Stimulated activated naive B cell treated with anti-CD40 and anti-IgM and Interleukin-4, amounts not matched to agents 10 μg/mL and 1 μg/mL and 100 μg/mL, for 72 hours (primary cell): ENCODE results near the gene GRIN1.
A peak's percentile ranks its signal among the peaks of the same experiment; 100 is the strongest.

Experiments used
- ATAC-seq, 2 donors: fragments of 150-1000 bp; cut with Tn5 transposase; replicated peaks; 2 replicates each; pipeline ENCODE4 v1.10.0; 2021; ENCODE audit warnings: moderate library complexity in 1 of 2
- DNase-seq: peaks from one replicate; pipeline ENCODE4 v3.0.0; 2021
- H3K27ac Mint-ChIP-seq: one replicate; pipeline ENCODE4 v1.8.0; 2022; ENCODE audit warnings: mild to moderate bottlenecking, mixed read lengths
- H3K27me3 Mint-ChIP-seq, 2 donors: one replicate each; pipeline ENCODE4 v1.8.0; 2022; ENCODE audit warnings: mixed read lengths in 2 of 2
- H3K36me3 Mint-ChIP-seq, 2 donors: one replicate each; pipeline ENCODE4 v1.8.0; 2022; ENCODE audit warnings: mixed read lengths in 2 of 2, mild to moderate bottlenecking in 1 of 2
- H3K4me1 Mint-ChIP-seq, 2 donors: one replicate each; pipeline ENCODE4 v1.8.0; 2022; ENCODE audit warnings: mixed read lengths in 2 of 2, mild to moderate bottlenecking in 1 of 2
- H3K4me3 Mint-ChIP-seq, 2 donors: one replicate each; pipeline ENCODE4 v1.8.0; 2022; ENCODE audit warnings: mild to moderate bottlenecking in 2 of 2, mixed read lengths in 2 of 2, moderate library complexity in 1 of 2
- H3K9me3 Mint-ChIP-seq, 2 donors: one replicate each; pipeline ENCODE4 v1.8.0; 2022; ENCODE audit warnings: mixed read lengths in 2 of 2, mild to moderate bottlenecking in 1 of 2

GRIN1 gene

DNA sequence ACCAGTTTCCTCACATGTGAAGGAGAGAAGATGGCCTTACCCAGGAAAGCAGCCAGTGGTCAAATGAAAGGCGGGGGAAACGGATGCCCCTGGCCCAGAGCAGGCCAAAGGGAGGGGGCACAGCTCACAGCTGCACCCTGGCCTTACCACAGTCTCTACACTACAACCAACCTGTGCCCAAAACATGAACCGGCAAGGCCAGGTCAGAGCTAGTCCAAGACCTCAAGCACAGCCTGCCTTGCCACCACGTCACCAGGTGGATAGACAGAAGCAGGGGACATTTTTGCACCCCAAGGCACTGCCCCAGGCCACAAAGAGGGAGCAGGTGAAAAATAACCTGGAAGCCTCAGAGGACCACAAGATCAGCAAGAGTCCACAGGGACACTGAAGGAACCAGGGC is 4.5 kb downstream of the GRIN1 start:
- Mint-ChIP-seq H3K27ac (no peak overlapping the region), H3K36me3 (no peaks in the 10 kb centered on the region), H3K4me3 (no peak overlapping the region), H3K4me1 (peaks cover 3 to 10% of the 10 kb centered on the region in 2 donors), H3K27me3 (peaks cover 66 to 75% of the 10 kb centered on the region in 2 donors), H3K9me3 (no peaks in the 10 kb centered on the region)
- no peak for ATAC-seq
- DNase-seq = no peak

DNA sequence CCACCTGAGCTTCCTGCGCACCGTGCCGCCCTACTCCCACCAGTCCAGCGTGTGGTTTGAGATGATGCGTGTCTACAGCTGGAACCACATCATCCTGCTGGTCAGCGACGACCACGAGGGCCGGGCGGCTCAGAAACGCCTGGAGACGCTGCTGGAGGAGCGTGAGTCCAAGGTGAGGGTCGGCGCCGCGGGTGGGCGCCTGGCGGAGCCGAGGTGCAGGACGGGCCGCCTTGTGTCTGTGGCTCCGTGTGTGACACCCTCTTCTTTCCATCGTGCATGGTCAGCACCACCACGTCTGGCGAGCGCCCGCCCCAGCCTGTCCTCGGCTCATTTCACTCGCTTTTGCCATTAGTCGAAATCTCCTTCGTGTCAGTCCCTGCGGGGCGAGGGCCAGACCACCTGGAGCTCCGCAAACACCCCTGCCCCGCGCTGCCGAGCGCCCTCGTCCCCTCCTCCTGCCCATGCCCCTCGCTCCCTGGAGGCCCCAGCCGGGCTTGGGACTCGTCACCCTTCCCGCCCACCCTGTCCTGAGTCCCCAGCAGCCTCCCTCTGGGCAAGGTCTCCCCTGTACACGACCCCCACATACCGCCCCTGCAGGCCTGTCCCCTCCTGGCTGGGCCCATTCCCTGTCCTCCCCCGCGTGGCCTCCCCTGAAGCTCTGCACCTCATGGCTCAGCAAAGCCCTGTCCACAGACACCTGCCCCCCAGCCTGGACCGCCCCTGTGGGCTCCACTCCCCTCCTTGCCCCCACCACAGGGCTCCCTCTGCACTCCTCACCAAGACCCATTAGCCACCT is 7.0 kb downstream of the GRIN1 start:
- ATAC-seq = no peak
- no peak overlapping the region for H3K4me3 Mint-ChIP-seq
- H3K36me3 Mint-ChIP-seq = no peaks in the 10 kb centered on the region

DNA sequence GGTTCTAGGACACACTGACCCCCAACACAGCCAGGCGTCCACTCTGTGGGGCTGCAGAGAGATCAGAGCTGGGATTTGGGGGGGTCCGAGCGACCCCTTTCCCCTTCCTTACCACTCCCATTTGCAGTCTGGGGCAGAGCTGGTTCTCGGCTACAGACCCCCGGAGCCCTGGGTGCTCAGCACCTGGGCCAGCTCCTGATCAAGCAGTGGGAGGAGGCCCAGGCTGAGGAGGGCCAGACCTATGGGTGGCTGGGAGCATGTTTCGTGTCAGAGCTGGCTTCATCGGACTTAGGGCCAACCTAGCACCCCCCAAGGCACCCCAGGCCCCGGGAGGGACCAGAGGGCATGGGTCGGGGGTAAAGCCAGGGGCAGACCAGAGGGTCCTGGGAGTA is 7.6 kb downstream of the GRIN1 start:
- ATAC-seq (no peak), DNase-seq (no peak)
- H3K9me3 Mint-ChIP-seq = no peaks in the 10 kb centered on the region
- peaks cover 6 to 19% of the 10 kb centered on the region in 2 donors for H3K4me1 Mint-ChIP-seq
- H3K27me3 Mint-ChIP-seq = peaks cover 42 to 48% of the 10 kb centered on the region in 2 donors
- no peak overlapping the region for H3K27ac Mint-ChIP-seq
- no peak overlapping the region for H3K4me3 Mint-ChIP-seq
- H3K36me3 Mint-ChIP-seq = no peaks in the 10 kb centered on the region

More for the DNA sequence above, 7.0 kb downstream of the GRIN1 start:
- no peak for DNase-seq
- no peaks in the 10 kb centered on the region for H3K9me3 Mint-ChIP-seq
- H3K4me1 Mint-ChIP-seq = peaks cover 4 to 13% of the 10 kb centered on the region in 2 donors
- no peak overlapping the region for H3K27ac Mint-ChIP-seq
- H3K27me3 Mint-ChIP-seq = peaks cover 48 to 53% of the 10 kb centered on the region in 2 donors

DNA sequence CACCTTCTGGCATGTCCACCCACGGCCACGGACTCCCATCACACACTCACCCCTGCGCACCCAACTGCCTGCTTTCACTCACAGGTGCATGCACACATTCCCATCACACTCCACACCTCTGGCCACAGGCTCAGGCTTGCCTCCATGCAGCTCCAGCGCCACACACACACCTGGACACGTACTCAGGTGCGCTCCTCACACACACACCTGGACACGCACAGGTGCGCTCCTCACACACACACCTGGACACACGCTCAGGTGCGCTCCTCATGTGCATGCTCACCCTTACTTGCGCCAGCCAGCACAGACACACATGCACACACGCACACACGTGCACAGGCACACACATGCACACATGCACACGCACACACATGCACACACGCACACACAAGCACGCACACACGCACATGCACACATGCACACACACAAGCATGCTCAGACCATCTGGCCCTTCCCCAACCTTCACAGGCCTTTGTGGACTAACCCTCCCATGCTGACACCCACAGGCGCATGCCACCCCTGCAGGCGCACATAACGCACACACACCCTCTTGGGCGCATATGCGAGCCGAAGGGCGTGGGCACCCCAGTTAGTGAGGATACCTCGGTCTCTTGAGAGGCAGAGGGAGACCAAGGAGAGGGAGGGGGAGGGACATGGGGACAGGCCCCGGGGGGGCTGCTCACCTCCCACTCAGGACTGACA is 8.3 kb downstream of the GRIN1 start:
- Mint-ChIP-seq H3K36me3 (no peaks in the 10 kb centered on the region), H3K27ac (no peak overlapping the region), H3K4me3 (no peak overlapping the region), H3K4me1 (peaks cover 6 to 25% of the 10 kb centered on the region in 2 donors), H3K27me3 (peaks cover 35 to 40% of the 10 kb centered on the region in 2 donors), H3K9me3 (no peaks in the 10 kb centered on the region)
- no peak for DNase-seq
- ATAC-seq = no peak

DNA sequence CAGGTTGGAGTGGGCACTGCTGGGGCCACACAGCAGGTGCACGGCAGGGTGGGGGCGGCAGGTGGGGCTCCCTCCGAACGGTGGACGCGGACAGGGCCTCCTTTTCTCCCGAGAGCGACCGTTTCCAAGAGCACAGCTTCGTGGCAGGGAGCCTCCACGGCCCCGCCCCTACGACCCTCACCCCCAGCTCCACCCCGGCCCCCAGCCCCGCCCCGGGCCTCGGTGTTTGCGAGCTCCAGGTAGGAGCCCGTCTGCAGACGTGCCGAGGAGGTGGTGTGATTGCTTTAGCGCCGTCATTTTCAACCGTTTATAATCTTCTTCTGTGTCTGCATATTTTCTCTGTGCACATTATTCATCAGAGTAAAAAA is 8.8 kb downstream of the GRIN1 start:
- Mint-ChIP-seq H3K36me3 (no peaks in the 10 kb centered on the region), H3K27me3 (peaks cover 32 to 36% of the 10 kb centered on the region in 2 donors)

DNA sequence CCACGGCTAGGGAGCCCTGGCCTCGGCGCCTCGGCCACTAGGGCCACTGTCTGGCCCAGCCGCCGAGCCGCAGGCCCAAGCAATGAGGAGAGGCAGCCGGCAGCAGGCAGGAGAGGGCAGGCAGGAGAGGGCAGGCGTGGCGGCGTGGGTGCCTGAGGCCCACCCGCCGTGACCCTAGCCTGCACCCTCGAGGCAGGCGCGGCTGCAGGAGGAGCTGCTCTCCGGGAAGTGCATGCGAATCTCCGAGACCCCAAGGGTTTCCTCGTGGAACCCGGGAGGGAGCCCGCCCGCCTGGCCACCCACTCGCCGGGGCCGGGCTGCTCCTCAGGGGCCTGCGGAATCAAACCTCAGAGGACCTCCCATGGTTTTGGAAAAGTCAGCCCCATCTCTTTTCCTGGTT is 9.3 kb downstream of the GRIN1 start:
- DNase-seq (no peak), ATAC-seq (no peak)
- Mint-ChIP-seq H3K9me3 (no peaks in the 10 kb centered on the region), H3K27me3 (peaks cover 29 to 32% of the 10 kb centered on the region in 2 donors), H3K27ac (peak overlapping the region; percentile 20), H3K4me1 (peaks cover 6 to 25% of the 10 kb centered on the region in 2 donors), H3K36me3 (no peaks in the 10 kb centered on the region), H3K4me3 (no peak overlapping the region)

More for the DNA sequence above, 8.8 kb downstream of the GRIN1 start:
- Mint-ChIP-seq H3K4me1 (peaks cover 6 to 25% of the 10 kb centered on the region in 2 donors), H3K27ac (no peak overlapping the region), H3K4me3 (no peak overlapping the region), H3K9me3 (no peaks in the 10 kb centered on the region)
- DNase-seq (no peak), ATAC-seq (no peak)

DNA sequence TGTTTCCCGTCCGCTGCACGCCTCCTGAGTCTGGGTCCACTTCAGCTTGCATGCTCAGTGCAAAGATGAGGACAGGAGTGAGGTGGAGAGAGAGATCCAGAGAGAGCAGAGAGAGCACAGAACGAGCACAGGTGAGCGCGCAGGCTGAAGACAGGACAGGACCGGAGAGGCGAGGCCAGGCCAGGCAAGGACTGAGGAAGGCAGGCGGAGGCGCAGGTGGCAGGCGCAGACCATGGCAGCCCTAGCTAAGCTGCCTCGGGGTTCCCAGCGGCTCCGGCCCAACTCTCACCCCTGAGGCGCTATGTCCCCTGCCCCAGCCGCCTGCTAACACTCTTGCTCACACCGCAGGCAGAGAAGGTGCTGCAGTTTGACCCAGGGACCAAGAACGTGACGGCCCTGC is 9.7 kb downstream of the GRIN1 start:
- no peaks in the 10 kb centered on the region for H3K36me3 Mint-ChIP-seq
- ATAC-seq (no peak), DNase-seq (no peak)
- no peaks in the 10 kb centered on the region for H3K9me3 Mint-ChIP-seq
- no peak overlapping the region for H3K4me3 Mint-ChIP-seq
- H3K27me3 Mint-ChIP-seq = peaks cover 25 to 28% of the 10 kb centered on the region in 2 donors
- peaks cover 6 to 25% of the 10 kb centered on the region in 2 donors for H3K4me1 Mint-ChIP-seq
- H3K27ac Mint-ChIP-seq = no peak overlapping the region

DNA sequence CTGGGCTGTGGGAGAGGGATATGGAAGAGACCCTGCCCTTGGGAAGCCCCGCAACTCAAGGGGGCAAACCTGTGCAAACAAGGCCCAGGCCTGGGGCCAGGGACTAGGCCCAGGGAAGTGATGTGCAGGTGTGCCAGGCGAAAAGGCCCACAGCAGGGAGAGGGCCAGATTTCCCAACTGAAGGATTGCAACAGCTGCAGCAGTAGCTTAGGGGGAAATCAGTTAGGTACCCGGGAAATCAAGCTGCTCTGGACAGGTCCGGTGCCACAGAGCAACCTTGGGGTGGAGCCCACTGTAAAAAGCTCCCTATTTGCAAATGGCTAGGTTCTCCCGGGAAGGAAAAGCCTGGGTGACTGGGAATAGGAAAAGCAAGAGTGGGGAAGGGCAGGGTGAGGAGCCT is 10.4 kb downstream of the GRIN1 start:
- Mint-ChIP-seq H3K4me1 (peaks cover 4 to 25% of the 10 kb centered on the region in 2 donors), H3K27ac (no peak overlapping the region), H3K36me3 (no peaks in the 10 kb centered on the region), H3K4me3 (no peak overlapping the region), H3K9me3 (no peaks in the 10 kb centered on the region), H3K27me3 (peaks cover 18 to 21% of the 10 kb centered on the region in 2 donors)
- no peak for ATAC-seq
- DNase-seq = no peak

DNA sequence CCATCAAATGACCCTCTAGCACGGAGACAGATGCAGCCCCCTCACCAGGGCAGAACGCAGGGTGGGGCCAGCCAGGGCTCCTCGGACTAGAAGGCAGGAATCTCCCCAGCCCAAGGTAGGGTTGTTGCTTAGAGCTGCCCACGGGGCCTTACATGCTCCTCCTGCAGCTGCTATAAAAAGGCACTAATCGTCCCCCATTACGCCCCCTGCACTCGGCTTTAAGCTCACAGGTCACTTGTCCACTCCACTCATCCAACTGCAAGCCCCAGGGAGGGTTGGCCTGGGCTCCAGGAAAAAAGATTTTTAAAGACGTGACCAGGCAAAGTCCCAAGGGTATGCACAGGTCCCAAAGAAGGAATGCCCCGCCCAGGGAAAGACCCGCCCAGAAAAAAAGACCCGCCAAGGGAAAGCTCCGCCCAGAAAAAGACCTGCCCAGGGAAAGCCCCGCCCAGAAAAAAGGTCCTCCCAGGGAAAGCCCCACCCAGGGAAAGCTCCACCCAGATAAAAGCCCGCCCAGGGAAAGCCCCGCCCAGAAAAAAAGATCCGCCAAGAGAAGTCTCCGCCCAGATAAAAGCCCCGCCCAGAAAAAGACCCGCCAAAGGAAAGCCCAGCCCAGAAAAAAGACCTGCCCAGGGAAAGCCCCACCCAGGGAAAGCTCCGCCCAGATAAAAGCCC is 11.1 kb downstream of the GRIN1 start:
- H3K36me3 Mint-ChIP-seq = no peaks in the 10 kb centered on the region
- ATAC-seq (peak; percentile 3 to 14), DNase-seq (no peak)
- no peaks in the 10 kb centered on the region for H3K9me3 Mint-ChIP-seq
- peak overlapping the region; percentile 21 to 31 for H3K4me3 Mint-ChIP-seq
- H3K27ac Mint-ChIP-seq = peak overlapping the region; percentile 68
- H3K27me3 Mint-ChIP-seq = peaks cover 22 to 23% of the 10 kb centered on the region in 2 donors
- peaks cover 4 to 25% of the 10 kb centered on the region in 2 donors for H3K4me1 Mint-ChIP-seq

DNA sequence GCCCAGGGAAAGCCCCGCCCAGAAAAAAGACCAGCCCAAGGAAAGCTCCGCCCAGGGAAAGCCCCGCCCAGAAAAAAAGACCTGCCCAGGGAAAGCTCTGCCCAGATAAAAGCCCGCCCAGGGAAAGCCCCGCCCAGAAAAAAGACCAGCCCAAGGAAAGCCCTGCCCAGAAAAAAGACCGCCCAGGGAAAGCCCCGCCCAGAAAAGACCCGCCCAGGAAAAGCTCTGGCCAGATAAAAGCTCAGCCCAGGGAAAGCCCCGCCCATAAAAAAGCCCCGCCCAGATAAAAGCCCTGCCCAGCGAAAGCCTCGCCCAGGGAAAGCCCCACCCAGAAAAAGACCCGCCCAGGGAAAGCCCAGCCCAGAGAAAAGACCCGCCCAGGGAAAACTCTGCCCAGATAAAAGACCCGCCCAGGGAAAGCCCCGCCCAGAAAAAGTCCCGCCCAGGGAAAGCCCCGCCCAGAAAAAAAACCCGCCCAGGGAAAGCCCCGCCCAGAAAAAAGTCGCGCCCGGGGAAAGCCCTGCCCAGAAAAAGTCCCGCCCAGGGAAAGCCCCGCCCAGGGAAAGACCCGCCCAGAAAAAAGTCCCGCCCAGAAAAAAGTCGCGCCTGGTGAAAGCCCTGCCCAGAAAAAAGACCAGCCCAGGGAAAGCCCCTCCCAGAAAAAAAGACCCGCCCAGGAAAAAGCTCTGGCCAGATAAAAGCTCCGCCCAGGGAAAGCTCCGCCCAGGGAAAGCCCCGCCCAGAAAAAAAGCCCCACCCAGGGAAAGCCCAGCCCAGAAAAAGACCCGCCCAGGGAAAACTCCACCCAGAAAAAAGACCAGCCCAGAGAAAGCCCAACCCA is 11.9 kb downstream of the GRIN1 start:
- peaks cover 26 to 30% of the 10 kb centered on the region in 2 donors for H3K27me3 Mint-ChIP-seq
- peaks cover 4 to 25% of the 10 kb centered on the region in 2 donors for H3K4me1 Mint-ChIP-seq
- H3K27ac Mint-ChIP-seq = peak overlapping the region; percentile 87
- H3K4me3 Mint-ChIP-seq = peak overlapping the region; percentile 21 to 31
- no peaks in the 10 kb centered on the region for H3K36me3 Mint-ChIP-seq
- ATAC-seq (peak; percentile 61 to 66), DNase-seq (peak; percentile 69)
- no peaks in the 10 kb centered on the region for H3K9me3 Mint-ChIP-seq

DNA sequence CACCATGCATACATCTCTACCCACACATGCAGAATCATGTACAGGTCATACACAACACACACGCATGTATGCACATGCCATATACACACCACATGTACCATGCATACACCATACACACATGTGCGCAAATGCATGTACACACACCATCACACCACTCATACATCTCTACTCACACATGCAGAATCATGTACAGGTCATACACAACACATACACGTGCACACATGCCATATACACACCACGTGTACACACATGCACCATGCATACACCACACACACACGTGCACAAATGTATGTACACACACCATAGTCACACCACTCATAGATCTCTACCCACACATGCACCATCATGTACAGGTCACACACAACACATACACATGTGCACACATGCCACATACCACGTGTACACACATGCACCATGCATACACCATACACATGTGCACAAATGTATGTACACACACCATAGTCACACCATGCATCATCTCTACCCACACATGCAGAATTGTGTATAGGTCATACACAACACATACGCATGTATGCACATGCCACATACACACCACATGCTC is 14.0 kb downstream of the GRIN1 start:
- ATAC-seq (no peak), DNase-seq (no peak)
- H3K4me3 Mint-ChIP-seq = no peak overlapping the region
- H3K27me3 Mint-ChIP-seq = peaks cover 27 to 34% of the 10 kb centered on the region in 2 donors
- H3K9me3 Mint-ChIP-seq = no peaks in the 10 kb centered on the region
- H3K27ac Mint-ChIP-seq = no peak overlapping the region
- H3K36me3 Mint-ChIP-seq = no peaks in the 10 kb centered on the region
- H3K4me1 Mint-ChIP-seq = peaks cover 12 to 30% of the 10 kb centered on the region in 2 donors

DNA sequence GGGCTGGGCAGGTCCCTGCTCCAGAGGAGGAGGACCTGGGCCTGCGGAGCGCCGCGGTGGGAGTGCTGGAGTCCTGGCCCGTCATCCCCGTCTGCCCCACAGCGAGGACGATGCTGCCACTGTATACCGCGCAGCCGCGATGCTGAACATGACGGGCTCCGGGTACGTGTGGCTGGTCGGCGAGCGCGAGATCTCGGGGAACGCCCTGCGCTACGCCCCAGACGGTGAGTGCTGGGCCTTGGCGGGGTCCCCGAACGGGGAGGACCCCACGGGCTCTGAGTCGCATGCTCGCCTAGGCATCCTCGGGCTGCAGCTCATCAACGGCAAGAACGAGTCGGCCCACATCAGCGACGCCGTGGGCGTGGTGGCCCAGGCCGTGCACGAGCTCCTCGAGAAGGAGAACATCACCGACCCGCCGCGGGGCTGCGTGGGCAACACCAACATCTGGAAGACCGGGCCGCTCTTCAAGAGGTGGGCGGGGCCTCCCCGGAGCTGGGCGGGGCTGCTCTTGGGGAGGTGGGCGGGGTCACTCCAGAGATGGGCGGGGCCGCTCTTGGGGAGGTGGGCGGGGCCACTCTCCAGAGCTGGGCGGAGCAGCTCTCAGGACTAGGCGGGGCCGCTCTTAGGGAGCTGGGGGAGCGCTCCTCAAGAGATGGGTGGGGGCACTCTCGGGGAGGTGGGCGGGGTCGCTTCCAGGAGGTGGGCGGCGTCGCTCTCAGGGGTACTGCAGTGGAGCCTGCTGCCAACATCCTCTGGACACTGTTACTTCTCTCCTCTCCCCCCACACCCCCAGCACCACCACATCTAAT is 17.8 kb downstream of the GRIN1 start:
- ATAC-seq (peak; percentile 63 to 68), DNase-seq (peak; percentile 45)
- Mint-ChIP-seq H3K27ac (peak overlapping the region; percentile 56), H3K4me3 (peak overlapping the region; percentile 53 to 68), H3K9me3 (no peaks in the 10 kb centered on the region), H3K27me3 (peaks cover 52 to 67% of the 10 kb centered on the region in 2 donors), H3K36me3 (no peaks in the 10 kb centered on the region), H3K4me1 (peaks cover 18 to 21% of the 10 kb centered on the region in 2 donors)
